ENCODE data around the gene MEN1.
A peak's percentile ranks its signal among the peaks of the same experiment; 100 is the strongest.

The MEN1 gene

GRCh38 chr11:64810271-64810890 lies at the start of gene MEN1:
Gene MEN1, minus strand, starts transcription at chr11:64810551. Its CDS starts 442 bp downstream, at chr11:64810109.
- DNase-seq (peak; percentile 87), ATAC-seq (replicated peaks) (peak; percentile 81 to 87)
- Mint-ChIP-seq H3K9me3 (no peaks in the 10 kb centered on the region), H3K4me3 (peak within 1 kb of the TSS; percentile 95 to 99), H3K27ac (peak within 1 kb of the TSS; percentile 98), H3K4me1 (peaks cover 36 to 50% of the 10 kb centered on the region in 2 donors), H3K27me3 (no peaks in the 10 kb centered on the region), H3K36me3 (peaks cover 25% of the 10 kb centered on the region in 2 donors)

- Mint-ChIP-seq H3K4me3 (peak overlapping the region; percentile 68 to 76), H3K27me3 (no peaks in the 10 kb centered on the region), H3K36me3 (peaks cover 46 to 51% of the 10 kb centered on the region in 2 donors), H3K4me1 (peaks cover 64 to 92% of the 10 kb centered on the region in 2 donors), H3K9me3 (no peaks in the 10 kb centered on the region), H3K27ac (peak overlapping the region; percentile 97)
- ATAC-seq (replicated peaks) (peak; percentile 81 to 86), DNase-seq (peak; percentile 75)
Observed at GRCh38 chr11:64859542-64860414, 49.4 kb upstream of the MEN1 start.

DNA sequence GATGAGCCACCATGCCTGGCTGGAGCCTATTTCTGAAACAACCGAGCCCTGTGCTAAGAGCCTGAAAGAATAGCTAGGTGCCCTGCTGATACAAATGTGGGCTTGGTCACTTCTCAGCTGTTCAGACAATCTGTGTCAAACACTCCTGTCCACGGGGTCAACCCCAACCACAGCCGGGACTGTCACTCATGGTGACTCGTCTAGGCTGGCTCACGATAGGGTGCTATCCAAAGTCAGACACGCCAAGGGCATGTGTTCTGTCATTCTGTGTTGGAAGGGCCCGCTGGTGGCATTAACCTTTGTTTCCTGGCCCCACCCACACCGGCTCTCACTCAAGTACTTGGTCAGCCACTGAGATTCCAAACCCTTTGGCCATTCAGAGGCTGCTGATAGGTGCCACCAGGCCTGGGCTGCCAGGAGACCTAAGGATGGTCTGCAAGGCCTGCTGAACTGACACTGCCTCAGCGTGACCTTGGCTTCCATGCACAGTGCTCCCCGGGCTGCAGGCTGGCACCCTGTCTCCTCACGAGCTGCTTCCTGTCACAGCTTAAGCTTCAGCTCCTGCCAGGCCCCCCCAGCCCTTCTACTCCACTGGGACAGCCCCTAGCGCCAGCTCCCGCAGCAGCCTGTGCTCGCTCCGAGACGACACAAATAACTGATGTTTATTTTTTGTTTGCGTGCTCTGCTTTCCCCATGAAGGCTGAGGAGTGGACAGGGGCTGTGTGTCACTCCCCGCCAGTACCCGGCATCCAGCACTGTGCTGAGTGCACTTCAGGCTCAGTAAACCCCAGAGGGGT lies 48.3 kb upstream of the MEN1 start:
- Mint-ChIP-seq H3K4me3 (peak overlapping the region; percentile 68 to 76), H3K36me3 (peaks cover 51 to 59% of the 10 kb centered on the region in 2 donors), H3K27me3 (no peaks in the 10 kb centered on the region), H3K27ac (peak overlapping the region; percentile 97), H3K9me3 (no peaks in the 10 kb centered on the region), H3K4me1 (peaks cover 62 to 92% of the 10 kb centered on the region in 2 donors)
- DNase-seq (peak; percentile 60), ATAC-seq (replicated peaks) (peak; percentile 49 to 61)

DNA sequence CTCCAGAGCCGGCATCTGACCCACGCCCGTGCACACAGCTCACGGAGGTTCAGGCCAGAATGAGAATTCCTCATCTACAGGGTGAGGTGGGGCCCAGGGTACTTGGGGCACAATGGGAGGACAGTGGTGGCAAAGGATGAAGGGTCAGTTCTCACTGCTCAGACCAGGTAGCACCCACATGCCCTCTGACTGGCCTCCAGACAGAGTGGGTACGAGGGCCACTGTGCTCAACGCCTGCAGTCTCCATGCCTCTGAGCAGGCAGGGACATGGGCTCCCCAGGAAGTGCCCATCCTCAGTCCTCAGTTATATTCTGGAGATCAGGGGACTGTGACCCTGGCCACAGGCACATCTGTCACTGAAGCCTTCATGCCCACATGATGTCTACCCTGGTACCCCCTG lies 47.1 kb upstream of the MEN1 start:
- no peaks in the 10 kb centered on the region for H3K9me3 Mint-ChIP-seq
- H3K27ac Mint-ChIP-seq: peak overlapping the region; percentile 76
- DNase-seq (no peak), ATAC-seq (replicated peaks) (no peak)
- H3K4me3 Mint-ChIP-seq: peak overlapping the region in 1 of 2 donors; percentile 36
- H3K4me1 Mint-ChIP-seq: peaks cover 70 to 92% of the 10 kb centered on the region in 2 donors
- H3K27me3 Mint-ChIP-seq: no peaks in the 10 kb centered on the region
- H3K36me3 Mint-ChIP-seq: peaks cover 61 to 70% of the 10 kb centered on the region in 2 donors

DNA sequence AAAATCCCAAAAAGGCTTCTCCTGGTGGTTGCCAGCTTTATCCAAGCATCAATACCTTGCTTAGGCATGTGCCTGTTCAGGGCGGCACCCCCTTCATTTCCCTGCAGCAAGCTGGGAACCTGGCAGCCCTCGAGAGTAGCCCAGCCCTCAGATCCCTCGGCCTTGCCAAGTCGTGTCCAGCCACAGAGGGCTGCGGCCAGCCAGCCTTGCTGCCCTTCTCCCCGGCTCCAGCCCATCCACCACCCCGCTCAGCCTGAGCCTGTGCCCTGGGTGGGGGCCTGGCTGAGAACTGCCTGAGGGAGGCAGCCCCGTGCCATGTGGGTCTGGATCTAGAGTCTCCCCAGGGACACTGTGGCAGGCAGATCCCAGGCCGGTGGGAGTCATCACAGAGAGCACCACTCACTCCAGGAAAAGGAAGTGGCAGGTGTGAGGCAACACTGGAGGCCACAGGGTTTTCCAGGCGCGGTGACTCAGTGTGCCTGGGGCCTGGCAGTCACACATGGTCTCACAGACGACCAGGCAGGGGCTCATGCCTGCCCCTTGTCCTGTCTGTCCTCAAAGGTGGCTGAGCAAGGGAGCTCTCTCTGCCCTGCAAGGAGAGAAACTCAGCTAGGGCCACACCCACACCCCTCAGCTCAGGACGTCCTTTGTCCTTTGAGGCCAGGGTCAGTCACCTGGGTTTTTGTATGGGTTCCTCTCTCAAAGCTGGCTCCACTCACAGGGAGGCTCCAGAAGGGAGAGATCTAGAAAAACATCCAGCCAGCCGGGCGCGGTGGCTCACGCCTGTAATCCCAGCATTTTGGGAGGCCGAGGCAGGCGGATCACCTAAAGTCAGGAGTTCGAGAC lies 46.3 kb upstream of the MEN1 start:
- H3K4me1 Mint-ChIP-seq: peaks cover 75 to 92% of the 10 kb centered on the region in 2 donors
- H3K27me3 Mint-ChIP-seq: no peaks in the 10 kb centered on the region
- ATAC-seq (replicated peaks): peak; percentile 27 to 35
- peaks cover 63 to 70% of the 10 kb centered on the region in 2 donors for H3K36me3 Mint-ChIP-seq
- H3K27ac Mint-ChIP-seq: peak overlapping the region; percentile 94
- H3K9me3 Mint-ChIP-seq: no peaks in the 10 kb centered on the region
- peak overlapping the region; percentile 71 to 73 for H3K4me3 Mint-ChIP-seq
- peak; percentile 83 for DNase-seq

DNA sequence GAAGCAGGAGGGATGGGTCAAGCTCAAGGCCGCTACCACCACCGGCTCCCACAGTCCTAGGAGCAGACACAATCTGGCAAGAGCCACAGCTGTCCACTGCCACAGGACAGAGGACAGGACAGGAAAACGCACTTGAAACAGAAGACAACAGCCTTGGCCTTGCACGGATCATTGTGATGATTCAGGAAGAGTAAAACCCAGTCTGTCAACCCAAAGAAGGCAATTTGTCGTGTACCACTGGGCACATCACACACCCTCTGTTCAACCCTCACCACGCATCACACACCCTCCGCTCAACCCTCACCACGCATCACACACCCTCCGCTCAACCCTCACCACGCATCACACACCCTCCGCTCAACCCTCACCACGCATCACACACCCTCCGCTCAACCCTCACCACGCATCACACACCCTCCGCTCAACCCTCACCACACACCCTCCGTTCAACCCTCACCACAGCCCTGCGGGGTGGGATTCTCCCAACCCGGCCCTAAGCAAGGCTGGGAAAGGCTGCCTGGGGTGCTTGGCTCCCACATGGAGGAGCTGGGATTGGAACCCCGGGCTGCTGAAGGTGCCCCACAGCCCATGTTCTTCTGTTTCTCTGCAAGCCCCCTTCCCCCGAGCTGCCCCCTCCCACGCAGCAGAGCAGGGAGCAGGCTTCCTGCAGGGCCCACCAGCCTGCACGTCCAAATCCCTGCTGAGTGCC lies 45.4 kb upstream of the MEN1 start:
- no peaks in the 10 kb centered on the region for H3K9me3 Mint-ChIP-seq
- no peaks in the 10 kb centered on the region for H3K27me3 Mint-ChIP-seq
- ATAC-seq (replicated peaks) (no peak), DNase-seq (no peak)
- H3K4me1 Mint-ChIP-seq: peaks cover 78 to 93% of the 10 kb centered on the region in 2 donors
- peak overlapping the region; percentile 71 to 73 for H3K4me3 Mint-ChIP-seq
- peaks cover 62 to 66% of the 10 kb centered on the region in 2 donors for H3K36me3 Mint-ChIP-seq
- H3K27ac Mint-ChIP-seq: peak overlapping the region; percentile 94

- DNase-seq: no peak
- H3K4me1 Mint-ChIP-seq: peaks cover 75 to 93% of the 10 kb centered on the region in 2 donors
Observed at GRCh38 chr11:64854534-64855502, 44.5 kb upstream of the MEN1 start.

GRCh38 chr11:64854157-64854533 lies 43.8 kb upstream of the MEN1 start:
- H3K9me3 Mint-ChIP-seq: no peaks in the 10 kb centered on the region
- H3K27me3 Mint-ChIP-seq: no peaks in the 10 kb centered on the region
- H3K4me3 Mint-ChIP-seq: peak overlapping the region; percentile 71 to 75
- ATAC-seq (replicated peaks) (no peak), DNase-seq (no peak)
- peak overlapping the region; percentile 97 for H3K27ac Mint-ChIP-seq
- H3K4me1 Mint-ChIP-seq: peaks cover 74 to 93% of the 10 kb centered on the region in 2 donors
- H3K36me3 Mint-ChIP-seq: peaks cover 55 to 56% of the 10 kb centered on the region in 2 donors

More at GRCh38 chr11:64854534-64855502, 44.5 kb upstream of the MEN1 start:
- Mint-ChIP-seq H3K4me3 (peak overlapping the region; percentile 71 to 75), H3K27ac (peak overlapping the region; percentile 94), H3K36me3 (peaks cover 58 to 59% of the 10 kb centered on the region in 2 donors), H3K9me3 (no peaks in the 10 kb centered on the region), H3K27me3 (no peaks in the 10 kb centered on the region)
- no peak for ATAC-seq (replicated peaks)

GRCh38 chr11:64853709-64854108 lies 43.4 kb upstream of the MEN1 start:
- ATAC-seq (replicated peaks): no peak
- no peaks in the 10 kb centered on the region for H3K27me3 Mint-ChIP-seq
- H3K9me3 Mint-ChIP-seq: no peaks in the 10 kb centered on the region
- peak overlapping the region; percentile 75 to 80 for H3K4me3 Mint-ChIP-seq
- peak overlapping the region; percentile 97 for H3K27ac Mint-ChIP-seq
- peaks cover 74 to 93% of the 10 kb centered on the region in 2 donors for H3K4me1 Mint-ChIP-seq
- H3K36me3 Mint-ChIP-seq: peaks cover 52% of the 10 kb centered on the region in 2 donors
- DNase-seq: no peak

- Mint-ChIP-seq H3K4me1 (peaks cover 78 to 95% of the 10 kb centered on the region in 2 donors), H3K4me3 (peak overlapping the region; percentile 75 to 80), H3K36me3 (peaks cover 47 to 48% of the 10 kb centered on the region in 2 donors), H3K9me3 (no peaks in the 10 kb centered on the region), H3K27ac (peak overlapping the region; percentile 97), H3K27me3 (no peaks in the 10 kb centered on the region)
- DNase-seq (peak; percentile 52), ATAC-seq (replicated peaks) (peak in 1 of 2 donors; percentile 7)
Observed at GRCh38 chr11:64852804-64853509, 42.6 kb upstream of the MEN1 start.

GRCh38 chr11:64851831-64852351 lies 41.5 kb upstream of the MEN1 start:
- ATAC-seq (replicated peaks) (peak; percentile 45 to 49), DNase-seq (peak; percentile 80)
- Mint-ChIP-seq H3K4me1 (peaks cover 80 to 96% of the 10 kb centered on the region in 2 donors), H3K4me3 (peak overlapping the region; percentile 75 to 80), H3K27ac (peak overlapping the region; percentile 97), H3K9me3 (no peaks in the 10 kb centered on the region), H3K36me3 (peaks cover 42 to 44% of the 10 kb centered on the region in 2 donors), H3K27me3 (no peaks in the 10 kb centered on the region)
